Panc1 (cell line): ENCODE measurements around the gene TIE1.

Source experiments
- CTCF ChIP-seq: fragments of 450-650 bp; IDR thresholded peaks from 2 replicates; pipeline ENCODE4 v1.5.1; 2017; ENCODE audit warnings: mild to moderate bottlenecking
- POLR2AphosphoS5 ChIP-seq: IDR thresholded peaks from 2 replicates; pipeline ENCODE4 v1.6.1; 2012; ENCODE audit warnings: mild to moderate bottlenecking, low read depth, low read length, moderate library complexity

GRCh38 chr1:43307458-43308158 lies 6.8 kb downstream of the TIE1 start:
- TF ChIP-seq CTCF (no peak), POLR2AphosphoS5 (no peak)
